Measurements from ENCODE around the gene PFKFB4.
A peak's percentile ranks its signal among the peaks of the same experiment; 100 is the strongest.

The PFKFB4 gene

DNA sequence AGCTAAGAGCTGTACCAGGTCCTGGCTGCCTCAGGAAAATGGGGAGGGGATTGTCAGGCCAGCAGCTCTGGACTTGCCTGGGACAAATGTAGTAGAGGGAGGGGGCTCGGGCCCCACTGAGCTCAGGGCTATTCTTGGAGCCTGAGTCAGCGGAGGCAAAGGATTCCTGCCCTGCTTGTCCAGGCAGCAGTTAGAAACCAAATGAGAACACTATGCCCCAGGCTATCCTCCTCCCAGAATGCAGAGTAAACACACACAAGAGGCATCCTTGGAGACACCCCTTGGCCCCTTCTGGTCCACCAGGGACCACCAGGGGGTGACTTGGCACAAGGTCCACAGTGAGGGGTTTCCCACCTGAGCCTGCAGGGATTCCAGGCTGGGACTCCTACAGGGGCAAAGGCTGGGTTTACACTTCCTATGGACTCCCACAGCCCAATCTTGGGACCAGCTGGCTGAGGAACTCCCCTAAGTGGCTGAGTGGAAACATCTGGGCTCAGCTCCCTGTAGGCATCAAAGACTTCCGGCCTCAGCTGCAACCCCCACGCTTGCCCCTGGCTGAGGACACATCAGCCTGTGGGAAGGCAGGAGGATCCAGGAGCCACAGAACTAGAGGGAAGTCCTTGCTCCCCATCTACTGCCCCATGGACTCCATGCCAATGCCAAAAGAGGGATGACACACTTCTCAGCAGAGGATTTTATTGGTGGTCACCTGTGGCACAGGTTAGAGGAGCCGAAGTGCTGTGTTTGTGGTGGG lies 41.9 kb upstream of the PFKFB4 start:
- no peak overlapping the region for H3K4me3 ChIP-seq (ENCODE audit: low read depth, low read length)
- TF ChIP-seq, protein P1, sequence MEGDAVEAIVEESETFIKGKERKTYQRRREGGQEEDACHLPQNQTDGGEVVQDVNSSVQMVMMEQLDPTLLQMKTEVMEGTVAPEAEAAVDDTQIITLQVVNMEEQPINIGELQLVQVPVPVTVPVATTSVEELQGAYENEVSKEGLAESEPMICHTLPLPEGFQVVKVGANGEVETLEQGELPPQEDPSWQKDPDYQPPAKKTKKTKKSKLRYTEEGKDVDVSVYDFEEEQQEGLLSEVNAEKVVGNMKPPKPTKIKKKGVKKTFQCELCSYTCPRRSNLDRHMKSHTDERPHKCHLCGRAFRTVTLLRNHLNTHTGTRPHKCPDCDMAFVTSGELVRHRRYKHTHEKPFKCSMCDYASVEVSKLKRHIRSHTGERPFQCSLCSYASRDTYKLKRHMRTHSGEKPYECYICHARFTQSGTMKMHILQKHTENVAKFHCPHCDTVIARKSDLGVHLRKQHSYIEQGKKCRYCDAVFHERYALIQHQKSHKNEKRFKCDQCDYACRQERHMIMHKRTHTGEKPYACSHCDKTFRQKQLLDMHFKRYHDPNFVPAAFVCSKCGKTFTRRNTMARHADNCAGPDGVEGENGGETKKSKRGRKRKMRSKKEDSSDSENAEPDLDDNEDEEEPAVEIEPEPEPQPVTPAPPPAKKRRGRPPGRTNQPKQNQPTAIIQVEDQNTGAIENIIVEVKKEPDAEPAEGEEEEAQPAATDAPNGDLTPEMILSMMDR (IDR thresholded peaks at IDR 0.05; ENCODE audit: low read depth, low read length) = no peak
- TF ChIP-seq POLR2A (IDR thresholded peaks at IDR 0.05; ENCODE audit: extremely low read depth, insufficient read length) = no peak
- TF ChIP-seq MYC (IDR thresholded peaks at IDR 0.05; ENCODE audit: low read depth, low read length) = no peak
- TF ChIP-seq, protein P2, sequence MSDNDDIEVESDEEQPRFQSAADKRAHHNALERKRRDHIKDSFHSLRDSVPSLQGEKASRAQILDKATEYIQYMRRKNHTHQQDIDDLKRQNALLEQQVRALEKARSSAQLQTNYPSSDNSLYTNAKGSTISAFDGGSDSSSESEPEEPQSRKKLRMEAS (IDR thresholded peaks at IDR 0.05; ENCODE audit: low read depth, low read length) = no peak
- peak; percentile 36 for DNase-seq (ENCODE audit: low read depth)

DNA sequence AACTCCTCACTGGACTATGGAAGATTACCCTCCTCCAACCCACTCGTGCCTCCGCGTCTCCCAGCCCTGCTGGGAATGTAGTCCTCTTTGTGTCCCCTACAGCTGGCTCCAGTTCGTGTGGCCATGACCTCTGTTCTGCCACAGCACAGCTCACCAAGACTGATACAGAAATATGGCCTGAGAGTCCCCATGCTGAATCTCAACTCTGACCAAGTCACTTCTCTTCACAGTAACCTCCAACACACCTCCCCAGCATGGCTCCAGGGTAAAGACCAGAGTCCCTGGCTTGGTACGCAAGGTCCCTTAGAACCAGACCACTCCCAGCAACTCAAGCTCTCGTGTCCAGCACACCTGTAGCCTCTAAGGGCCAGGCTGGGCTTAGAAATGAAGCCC lies 40.8 kb upstream of the PFKFB4 start:
- H3K4me3 ChIP-seq (ENCODE audit: low read depth, low read length) = no peak overlapping the region
- DNase-seq (ENCODE audit: low read depth) = no peak
- TF ChIP-seq POLR2A (IDR thresholded peaks at IDR 0.05; ENCODE audit: extremely low read depth, insufficient read length) = no peak
- no peak for TF ChIP-seq MYC (IDR thresholded peaks at IDR 0.05; ENCODE audit: low read depth, low read length)
- TF ChIP-seq, protein P1 (IDR thresholded peaks at IDR 0.05; ENCODE audit: low read depth, low read length) = no peak
- TF ChIP-seq, protein P2 (IDR thresholded peaks at IDR 0.05; ENCODE audit: low read depth, low read length) = no peak

DNA sequence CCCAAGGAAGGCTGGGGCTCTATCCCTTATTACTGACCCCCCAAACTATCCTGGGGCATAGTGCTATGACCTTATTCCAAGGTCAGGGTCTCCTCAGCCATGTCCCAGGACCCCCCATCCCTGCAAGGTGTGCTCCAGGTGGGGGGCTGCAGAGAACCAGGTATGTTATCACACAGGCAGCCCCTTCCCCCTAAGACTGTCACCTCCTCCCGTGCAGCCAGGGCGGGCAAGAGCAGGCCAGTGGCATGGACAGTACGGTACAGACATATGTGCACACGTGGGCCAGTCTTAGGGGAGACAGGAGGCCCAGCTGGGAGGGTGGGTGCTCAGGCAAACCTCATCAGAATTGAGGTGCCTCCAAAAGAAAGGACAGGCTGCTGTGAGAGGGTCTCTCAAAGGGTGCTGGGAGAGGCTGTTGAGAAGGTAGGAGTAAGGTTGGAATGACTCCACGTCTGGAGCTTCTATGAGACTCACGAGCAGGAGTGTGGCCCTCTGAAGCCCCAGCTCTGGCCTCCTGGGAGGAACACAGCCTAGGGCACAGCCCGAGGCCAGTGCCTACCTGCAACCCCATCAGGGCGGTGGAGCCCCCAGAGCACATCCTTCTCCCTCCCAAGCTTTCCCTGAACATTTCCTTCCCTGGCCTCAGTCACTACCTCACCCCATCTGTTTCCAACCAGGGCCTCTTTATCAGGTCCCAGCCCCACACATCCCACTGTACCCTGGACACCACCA lies 40.2 kb upstream of the PFKFB4 start:
- DNase-seq (ENCODE audit: low read depth) = no peak
- H3K4me3 ChIP-seq (ENCODE audit: low read depth, low read length) = no peak overlapping the region
- TF ChIP-seq, protein P2 (IDR thresholded peaks at IDR 0.05; ENCODE audit: low read depth, low read length) = no peak
- no peak for TF ChIP-seq POLR2A (IDR thresholded peaks at IDR 0.05; ENCODE audit: extremely low read depth, insufficient read length)
- TF ChIP-seq, protein P1 (IDR thresholded peaks at IDR 0.05; ENCODE audit: low read depth, low read length) = no peak

DNA sequence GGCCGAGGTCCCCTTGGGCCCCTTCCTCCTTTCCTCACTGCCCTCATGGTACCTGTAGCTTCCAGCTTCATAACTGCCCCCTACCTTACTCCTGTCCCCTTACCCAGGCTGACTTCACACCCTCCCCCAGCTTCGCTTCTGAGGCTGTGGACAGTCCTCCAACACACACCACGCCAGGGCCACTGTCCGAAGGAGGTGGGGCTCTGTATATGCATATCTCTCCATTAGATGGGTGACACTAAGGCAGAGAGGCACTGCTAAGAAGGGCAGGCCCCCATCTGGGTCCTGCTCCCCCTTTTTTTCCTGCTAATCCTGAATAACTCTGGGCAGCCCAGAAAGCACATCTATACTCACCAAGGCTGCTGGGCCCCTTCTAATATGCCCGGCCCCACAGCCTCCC lies 39.6 kb upstream of the PFKFB4 start:
- TF ChIP-seq POLR2A (IDR thresholded peaks at IDR 0.05; ENCODE audit: extremely low read depth, insufficient read length) (no peak), MYC (IDR thresholded peaks at IDR 0.05; ENCODE audit: low read depth, low read length) (no peak)
- TF ChIP-seq, protein P1 (IDR thresholded peaks at IDR 0.05; ENCODE audit: low read depth, low read length) = no peak
- TF ChIP-seq, protein P2 (IDR thresholded peaks at IDR 0.05; ENCODE audit: low read depth, low read length) = no peak
- H3K4me3 ChIP-seq (ENCODE audit: low read depth, low read length) = no peak overlapping the region
- DNase-seq (ENCODE audit: low read depth) = no peak

DNA sequence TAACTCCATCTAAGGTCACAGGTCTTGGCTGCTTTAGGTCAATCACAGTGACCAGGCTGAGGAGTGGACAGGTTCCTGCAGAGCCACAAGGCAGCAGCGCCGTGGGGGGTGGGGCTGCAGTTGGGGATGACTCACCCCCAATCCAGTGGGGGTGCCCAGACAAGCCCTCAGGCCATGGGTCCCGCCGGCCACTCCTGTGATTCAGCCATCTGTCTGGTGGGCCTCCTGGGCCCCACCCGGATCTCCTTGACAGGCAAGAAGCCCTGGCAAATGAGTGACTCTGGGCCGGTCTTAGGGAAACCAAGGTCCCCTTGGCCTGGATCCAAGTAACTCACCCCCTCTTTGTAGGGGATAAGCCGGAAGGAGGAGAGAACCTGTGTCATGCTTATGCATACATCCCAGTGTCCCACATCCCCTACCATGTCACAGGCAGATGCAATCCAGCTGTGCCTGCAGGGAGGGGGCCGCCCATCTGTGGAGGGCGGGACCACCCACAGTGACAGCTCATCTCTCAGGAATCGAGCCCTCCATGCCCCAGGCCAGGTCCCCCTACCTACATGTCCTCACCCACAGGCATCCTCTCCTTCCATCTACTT lies 39.0 kb upstream of the PFKFB4 start:
- DNase-seq (ENCODE audit: low read depth) = peak; percentile 59
- TF ChIP-seq, protein P1 (IDR thresholded peaks at IDR 0.05; ENCODE audit: low read depth, low read length) = no peak
- TF ChIP-seq MYC (IDR thresholded peaks at IDR 0.05; ENCODE audit: low read depth, low read length) (no peak), POLR2A (IDR thresholded peaks at IDR 0.05; ENCODE audit: extremely low read depth, insufficient read length) (no peak)
- TF ChIP-seq, protein P2 (IDR thresholded peaks at IDR 0.05; ENCODE audit: low read depth, low read length) = no peak
- no peak overlapping the region for H3K4me3 ChIP-seq (ENCODE audit: low read depth, low read length)
